ENCODE data around the gene LINC00632.

DNA sequence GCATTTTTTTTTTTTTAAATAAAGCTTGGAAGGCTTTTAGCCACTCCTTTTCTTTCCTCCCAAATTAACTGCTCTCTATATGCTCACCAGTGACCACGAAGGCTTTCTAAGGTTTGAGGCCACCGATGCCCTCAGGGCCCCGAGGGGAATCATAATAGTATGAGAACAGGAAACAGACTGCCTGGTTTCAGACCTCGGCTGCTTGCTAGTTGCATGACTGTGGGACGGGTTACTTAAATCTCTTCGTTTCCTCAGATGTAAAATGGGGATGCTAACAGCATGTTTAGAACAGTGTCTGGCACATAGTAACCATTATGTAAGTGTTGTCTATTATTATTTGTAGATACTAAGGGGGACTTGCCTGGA lies 3.6 kb downstream of the LINC00632 start:
- no peak for TF ChIP-seq CTCF (IDR thresholded peaks at IDR 0.05)
- no peak for TF ChIP-seq POLR2A (IDR thresholded peaks at IDR 0.05)

Data from thyroid gland (tissue), 4 donors.